OCI-LY1 (cell line): ENCODE results near the gene HACD3.

Source experiments
- H2AFZ ChIP-seq: fragments of 200-600 bp; sonication (generic), shearing (Covaris generic); 2 replicates; pipeline ENCODE4 v1.6.0; 2014; ENCODE audit warnings: antibody characterized with exemption, mild to moderate bottlenecking, low read length
- H3F3A ChIP-seq: fragments of 200-600 bp; sonication (generic), shearing (Covaris generic); 2 replicates; pipeline ENCODE4 v1.6.0; 2014; ENCODE audit warnings: mild to moderate bottlenecking, antibody characterized with exemption, low read length, moderate library complexity; ENCODE audit not compliant: insufficient read depth
- H3K27ac ChIP-seq: fragments of 200-600 bp; sonication (generic); 2 replicates; pipeline ENCODE4 v1.5.1; 2014; ENCODE audit warnings: low read length, mixed run types, mild to moderate bottlenecking, low read depth; ENCODE audit not compliant: poor library complexity, severe bottlenecking
- H3K27me3 ChIP-seq: fragments of 200-600 bp; sonication (generic); 2 replicates; pipeline ENCODE4 v1.6.0; 2014; ENCODE audit warnings: antibody characterized with exemption, mild to moderate bottlenecking, low read length, moderate library complexity; ENCODE audit not compliant: insufficient read depth
- H3K36me3 ChIP-seq: fragments of 200-600 bp; sonication (generic); 2 replicates; pipeline ENCODE4 v1.6.1; 2014; ENCODE audit warnings: mild to moderate bottlenecking, antibody characterized with exemption, low read length, moderate library complexity, mixed read lengths; ENCODE audit not compliant: insufficient read depth
- H3K4me1 ChIP-seq: fragments of 200-600 bp; sonication (generic); 2 replicates; pipeline ENCODE4 v1.5.1; 2014; ENCODE audit warnings: mild to moderate bottlenecking, low read length, moderate library complexity; ENCODE audit not compliant: insufficient read depth, severe bottlenecking
- H3K4me2 ChIP-seq: fragments of 200-600 bp; sonication (generic), shearing (Covaris generic); 2 replicates; pipeline ENCODE4 v1.6.1; 2014; ENCODE audit warnings: low read length
- H3K4me3 ChIP-seq: fragments of 200-600 bp; sonication (generic); 2 replicates; pipeline ENCODE4 v1.5.1; 2014; ENCODE audit warnings: low read length, low read depth, mild to moderate bottlenecking, mixed read lengths; ENCODE audit not compliant: poor library complexity, severe bottlenecking
- H3K79me2 ChIP-seq: fragments of 200-600 bp; shearing (Covaris generic); 2 replicates; pipeline ENCODE4 v1.6.1; 2016; ENCODE audit warnings: mixed run types, low read length, mixed read lengths; ENCODE audit not compliant: insufficient read depth
- H3K9ac ChIP-seq: fragments of 200-600 bp; sonication (generic), shearing (Covaris generic); 2 replicates; pipeline ENCODE4 v1.6.1; 2014; ENCODE audit warnings: mild to moderate bottlenecking, low read length, mixed read lengths
- H3K9me2 ChIP-seq: fragments of 200-600 bp; sonication (generic), shearing (Covaris generic); 2 replicates; pipeline ENCODE4 v1.6.1; 2014; ENCODE audit warnings: low read depth, mild to moderate bottlenecking, low read length, mixed read lengths
- H3K9me3 ChIP-seq: fragments of 200-600 bp; shearing (Covaris generic); 2 replicates; pipeline ENCODE4 v1.6.1; 2014; ENCODE audit warnings: low read length, mixed read lengths
- H4K20me1 ChIP-seq: fragments of 200-600 bp; sonication (generic), shearing (Covaris generic); 2 replicates; pipeline ENCODE4 v1.6.0; 2016; ENCODE audit warnings: mild to moderate bottlenecking, low read length; ENCODE audit not compliant: insufficient read depth
- EZH2 ChIP-seq: fragments of 200-600 bp; sonication (generic), shearing (Covaris generic); IDR thresholded peaks from 2 replicates; pipeline ENCODE4 v1.8.0; 2017; ENCODE audit warnings: borderline replicate concordance, mixed run types, mild to moderate bottlenecking, antibody characterized with exemption, low read length, moderate library complexity, mixed read lengths
- TF ChIP-seq, protein P1 (sequence below): fragments of 200-600 bp; sonication (generic), shearing (Covaris generic); IDR thresholded peaks from 2 replicates; pipeline ENCODE4 v1.5.1; 2017; ENCODE audit warnings: mild to moderate bottlenecking, antibody characterized with exemption, low read length, moderate library complexity, mixed read lengths

Gene HACD3

GRCh38 chr15:65603559-65603958 lies 73.3 kb downstream of the HACD3 start:
- Histone ChIP-seq H3K79me2 (peaks cover 6% of the 10 kb centered on the region; the same call in 1 of the 2 replicates), H4K20me1 (no peaks in the 10 kb centered on the region), H2AFZ (no peak overlapping the region), H3K4me1 (peaks cover 7% of the 10 kb centered on the region), H3F3A (no peaks in the 10 kb centered on the region), H3K4me3 (no peak overlapping the region), H3K27ac (no peak overlapping the region), H3K27me3 (no peaks in the 10 kb centered on the region), H3K9me2 (no peaks in the 10 kb centered on the region), H3K36me3 (peaks cover 62% of the 10 kb centered on the region), H3K9me3 (no peaks in the 10 kb centered on the region), H3K4me2 (no peak overlapping the region), H3K9ac (no peak overlapping the region)
- TF ChIP-seq EZH2, result no peak
- TF ChIP-seq, protein P1, sequence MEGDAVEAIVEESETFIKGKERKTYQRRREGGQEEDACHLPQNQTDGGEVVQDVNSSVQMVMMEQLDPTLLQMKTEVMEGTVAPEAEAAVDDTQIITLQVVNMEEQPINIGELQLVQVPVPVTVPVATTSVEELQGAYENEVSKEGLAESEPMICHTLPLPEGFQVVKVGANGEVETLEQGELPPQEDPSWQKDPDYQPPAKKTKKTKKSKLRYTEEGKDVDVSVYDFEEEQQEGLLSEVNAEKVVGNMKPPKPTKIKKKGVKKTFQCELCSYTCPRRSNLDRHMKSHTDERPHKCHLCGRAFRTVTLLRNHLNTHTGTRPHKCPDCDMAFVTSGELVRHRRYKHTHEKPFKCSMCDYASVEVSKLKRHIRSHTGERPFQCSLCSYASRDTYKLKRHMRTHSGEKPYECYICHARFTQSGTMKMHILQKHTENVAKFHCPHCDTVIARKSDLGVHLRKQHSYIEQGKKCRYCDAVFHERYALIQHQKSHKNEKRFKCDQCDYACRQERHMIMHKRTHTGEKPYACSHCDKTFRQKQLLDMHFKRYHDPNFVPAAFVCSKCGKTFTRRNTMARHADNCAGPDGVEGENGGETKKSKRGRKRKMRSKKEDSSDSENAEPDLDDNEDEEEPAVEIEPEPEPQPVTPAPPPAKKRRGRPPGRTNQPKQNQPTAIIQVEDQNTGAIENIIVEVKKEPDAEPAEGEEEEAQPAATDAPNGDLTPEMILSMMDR, result no peak

DNA sequence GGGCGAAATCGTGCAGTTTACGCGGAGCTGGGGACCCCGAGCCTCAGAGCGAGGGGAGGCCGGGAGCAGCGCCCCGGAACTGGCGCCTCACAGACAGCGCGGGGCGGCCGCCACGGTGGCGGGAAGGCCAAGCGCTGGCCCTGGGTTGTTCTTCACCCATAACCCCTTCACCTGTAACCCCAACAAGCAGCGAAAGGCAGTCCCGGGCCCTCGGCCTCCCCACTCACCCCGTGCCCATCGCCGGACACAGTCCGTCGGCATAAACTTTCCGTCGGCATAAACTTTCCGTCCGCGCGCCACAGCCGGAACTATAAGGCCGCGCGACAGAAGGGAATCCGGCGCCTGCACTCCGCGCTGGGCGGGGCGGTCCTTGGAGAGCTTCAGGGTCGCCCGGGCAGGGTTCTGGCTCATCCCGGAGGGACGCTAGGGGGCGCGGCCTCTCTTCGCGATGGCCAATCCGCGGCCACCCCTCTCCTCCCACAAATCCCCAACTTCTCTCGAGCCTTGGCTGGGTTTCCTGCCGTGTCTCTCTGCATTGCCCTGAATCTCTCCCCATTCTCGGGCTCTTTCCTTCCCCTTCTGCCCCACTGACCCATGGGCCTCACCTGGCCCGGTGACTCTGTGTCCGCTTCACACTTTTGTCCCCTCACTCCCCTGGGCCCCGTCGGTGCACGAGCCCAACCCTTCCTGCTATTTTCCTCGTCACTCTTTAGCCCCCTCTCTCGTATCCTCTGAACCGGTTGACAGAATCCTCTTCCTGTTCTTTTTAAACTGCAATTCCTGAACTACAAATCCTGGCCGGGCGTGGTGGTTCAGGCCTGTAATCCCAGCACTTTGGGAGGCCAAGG lies 80.8 kb downstream of the HACD3 start, which contains the start of gene INTS14:
Gene INTS14 (minus strand): TSS at position 261 of the 848 bp plus-strand sequence. CDS start 3,751 bp downstream, outside the sequence.
- peaks cover 43% of the 10 kb centered on the region for H3K4me1 ChIP-seq
- peak within 1 kb of the TSS; percentile 89 for H3K9ac ChIP-seq
- no peaks in the 10 kb centered on the region for H3F3A ChIP-seq
- peaks cover 8% of the 10 kb centered on the region; the same call in 1 of the 2 replicates for H3K36me3 ChIP-seq
- no peaks in the 10 kb centered on the region for H4K20me1 ChIP-seq
- H3K79me2 ChIP-seq, result peaks cover 11% of the 10 kb centered on the region; the same call in 1 of the 2 replicates
- TF ChIP-seq, protein P1, result peak; percentile 76
- no peak for TF ChIP-seq EZH2
- H3K27ac ChIP-seq, result peak within 1 kb of the TSS; percentile 57
- peak within 1 kb of the TSS; percentile 86 for H3K4me3 ChIP-seq
- H3K9me2 ChIP-seq, result no peaks in the 10 kb centered on the region
- H3K27me3 ChIP-seq, result no peaks in the 10 kb centered on the region
- peak within 1 kb of the TSS; percentile 86 for H2AFZ ChIP-seq
- peak within 1 kb of the TSS; percentile 92 for H3K4me2 ChIP-seq
- H3K9me3 ChIP-seq, result no peaks in the 10 kb centered on the region

GRCh38 chr15:65611888-65612615 lies 81.8 kb downstream of the HACD3 start:
- Histone ChIP-seq H3K4me1 (peaks cover 43% of the 10 kb centered on the region), H2AFZ (no peak overlapping the region), H3K9ac (peak overlapping the region; percentile 80), H3K27me3 (no peaks in the 10 kb centered on the region), H3K27ac (peak overlapping the region; percentile 54), H4K20me1 (no peaks in the 10 kb centered on the region), H3K79me2 (0 out of 2 replicates have a peak, but pooled peaks cover 4% of the 10 kb centered on the region), H3K9me3 (no peaks in the 10 kb centered on the region), H3F3A (no peaks in the 10 kb centered on the region), H3K36me3 (peaks cover 3% of the 10 kb centered on the region; the same call in 1 of the 2 replicates), H3K9me2 (no peaks in the 10 kb centered on the region), H3K4me3 (peak overlapping the region; percentile 86), H3K4me2 (peak overlapping the region; percentile 92)
- TF ChIP-seq EZH2, result no peak
- TF ChIP-seq, protein P1, result no peak
